ENCODE measurements around the gene KRT27.

Gene KRT27

DNA sequence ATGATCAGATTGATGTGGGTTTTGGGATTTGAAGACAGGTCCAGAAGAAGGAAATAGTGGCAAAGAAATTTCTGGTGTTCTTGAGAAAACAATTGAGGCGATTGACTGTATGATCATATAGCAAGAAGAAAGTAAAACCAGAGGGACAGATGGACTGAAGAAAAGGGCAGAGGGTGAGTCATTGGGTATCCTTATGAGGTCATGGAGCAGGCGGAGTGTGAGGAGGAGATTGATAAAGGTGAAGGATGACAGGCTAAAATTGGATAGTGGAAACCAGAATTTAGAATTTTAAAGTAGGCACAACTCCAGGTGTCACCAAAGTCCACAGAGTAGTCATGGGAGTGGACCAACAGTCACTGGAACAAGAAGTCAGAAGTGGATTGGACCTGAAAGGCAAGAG is 18.8 kb upstream of the KRT27 start:
- no peak overlapping the region for H3K27ac ChIP-seq
- no peak for DNase-seq
- TF ChIP-seq, protein P1, sequence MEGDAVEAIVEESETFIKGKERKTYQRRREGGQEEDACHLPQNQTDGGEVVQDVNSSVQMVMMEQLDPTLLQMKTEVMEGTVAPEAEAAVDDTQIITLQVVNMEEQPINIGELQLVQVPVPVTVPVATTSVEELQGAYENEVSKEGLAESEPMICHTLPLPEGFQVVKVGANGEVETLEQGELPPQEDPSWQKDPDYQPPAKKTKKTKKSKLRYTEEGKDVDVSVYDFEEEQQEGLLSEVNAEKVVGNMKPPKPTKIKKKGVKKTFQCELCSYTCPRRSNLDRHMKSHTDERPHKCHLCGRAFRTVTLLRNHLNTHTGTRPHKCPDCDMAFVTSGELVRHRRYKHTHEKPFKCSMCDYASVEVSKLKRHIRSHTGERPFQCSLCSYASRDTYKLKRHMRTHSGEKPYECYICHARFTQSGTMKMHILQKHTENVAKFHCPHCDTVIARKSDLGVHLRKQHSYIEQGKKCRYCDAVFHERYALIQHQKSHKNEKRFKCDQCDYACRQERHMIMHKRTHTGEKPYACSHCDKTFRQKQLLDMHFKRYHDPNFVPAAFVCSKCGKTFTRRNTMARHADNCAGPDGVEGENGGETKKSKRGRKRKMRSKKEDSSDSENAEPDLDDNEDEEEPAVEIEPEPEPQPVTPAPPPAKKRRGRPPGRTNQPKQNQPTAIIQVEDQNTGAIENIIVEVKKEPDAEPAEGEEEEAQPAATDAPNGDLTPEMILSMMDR (IDR thresholded peaks at IDR 0.05; ENCODE audit: low read depth, low read length) = no peak

DNA sequence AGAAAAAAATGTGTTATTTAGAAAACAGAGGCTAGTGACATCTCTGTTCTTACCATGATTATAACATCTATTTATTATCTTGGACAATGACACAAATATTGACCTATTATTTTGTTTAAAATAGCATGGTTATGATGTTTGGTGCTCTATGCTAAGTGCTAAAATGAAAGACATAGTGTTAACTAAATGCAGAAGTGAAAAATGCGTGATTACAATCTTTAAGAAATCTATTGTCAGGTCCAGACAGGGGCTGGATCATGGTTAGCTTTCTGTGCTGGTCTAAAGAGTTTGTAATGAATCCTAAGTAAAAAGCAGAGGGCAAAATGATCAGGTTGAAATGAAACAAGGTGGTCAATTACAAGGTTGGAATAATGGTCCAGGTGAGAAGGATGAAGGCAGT is 18.0 kb upstream of the KRT27 start:
- TF ChIP-seq, protein P1 (IDR thresholded peaks at IDR 0.05; ENCODE audit: low read depth, low read length) = no peak
- H3K4me3 ChIP-seq (ENCODE audit: low read depth, low read length) = no peak overlapping the region

More for the DNA sequence above, 18.8 kb upstream of the KRT27 start:
- peaks cover 6% of the 10 kb centered on the region for H3K9me3 ChIP-seq (ENCODE audit: severe bottlenecking)
- H3K36me3 ChIP-seq = no peaks in the 10 kb centered on the region
- H3K27me3 ChIP-seq (ENCODE audit: insufficient read depth, low read depth, severe bottlenecking) = peaks cover 94% of the 10 kb centered on the region
- no peak overlapping the region for H3K4me3 ChIP-seq (ENCODE audit: low read depth, low read length)

DNA sequence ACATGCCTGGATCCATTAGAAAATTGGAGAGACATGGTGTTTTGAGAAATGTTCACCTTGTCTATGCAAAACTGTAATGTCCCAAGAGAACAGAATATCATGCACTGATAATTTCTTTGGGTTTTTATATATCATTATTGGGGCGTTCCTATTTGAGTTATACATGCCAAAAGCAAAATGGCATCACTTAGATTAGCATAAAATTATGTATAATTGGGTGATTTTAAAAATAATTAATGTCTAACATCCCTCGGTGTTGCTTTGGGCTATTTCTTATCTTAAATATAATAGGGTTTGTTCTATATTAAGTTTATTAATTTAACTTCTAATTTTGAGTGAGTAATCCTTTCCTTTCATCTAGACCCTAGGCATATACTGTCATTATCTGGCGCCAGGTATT is 17.5 kb upstream of the KRT27 start, which contains the start of gene KRT28:
KRT28 (minus strand) TSS at position 101 of the 400 bp plus-strand sequence; CDS start at position 35, 66 bp downstream.
- Histone ChIP-seq H3K36me3 (no peaks in the 10 kb centered on the region), H3K27ac (no peak within 1 kb of the TSS), H3K4me3 (ENCODE audit: low read depth, low read length) (no peak within 1 kb of the TSS), H3K9me3 (ENCODE audit: severe bottlenecking) (no peaks in the 10 kb centered on the region), H3K27me3 (ENCODE audit: insufficient read depth, low read depth, severe bottlenecking) (peaks cover 94% of the 10 kb centered on the region)
- DNase-seq = no peak
- TF ChIP-seq, protein P1 (IDR thresholded peaks at IDR 0.05; ENCODE audit: low read depth, low read length) = no peak

More for the DNA sequence above, 18.0 kb upstream of the KRT27 start:
- H3K9me3 ChIP-seq (ENCODE audit: severe bottlenecking) = peaks cover 5% of the 10 kb centered on the region
- H3K27me3 ChIP-seq (ENCODE audit: insufficient read depth, low read depth, severe bottlenecking) = peaks cover 94% of the 10 kb centered on the region
- H3K27ac ChIP-seq = no peak overlapping the region
- H3K36me3 ChIP-seq = no peaks in the 10 kb centered on the region
- DNase-seq = no peak

DNA sequence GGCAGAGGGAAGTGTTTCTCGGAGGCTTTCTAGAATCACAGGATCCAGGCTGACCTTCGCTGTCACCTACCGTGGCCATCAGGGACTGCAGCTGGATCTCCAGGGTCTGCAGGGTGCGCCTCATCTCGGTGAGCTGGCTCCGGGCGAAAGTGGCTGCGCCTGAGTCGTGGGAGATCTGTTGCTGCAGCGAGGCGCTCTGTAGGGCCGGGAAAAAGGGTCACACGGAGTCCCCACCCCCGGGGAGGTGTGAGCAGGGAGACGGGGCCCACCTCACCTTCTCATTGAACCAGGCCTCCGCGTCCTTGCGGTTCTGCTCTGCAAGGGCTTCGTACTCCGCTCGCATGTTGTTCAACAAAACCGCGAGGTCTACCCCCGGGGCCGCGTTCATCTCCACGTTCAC is 14.5 kb upstream of the KRT27 start:
- Histone ChIP-seq H3K9me3 (ENCODE audit: severe bottlenecking) (no peaks in the 10 kb centered on the region), H3K36me3 (no peaks in the 10 kb centered on the region), H3K27me3 (ENCODE audit: insufficient read depth, low read depth, severe bottlenecking) (peaks cover 98% of the 10 kb centered on the region), H3K4me3 (ENCODE audit: low read depth, low read length) (no peak overlapping the region), H3K27ac (no peak overlapping the region)
- TF ChIP-seq, protein P1 (IDR thresholded peaks at IDR 0.05; ENCODE audit: low read depth, low read length) = no peak
- DNase-seq = no peak

DNA sequence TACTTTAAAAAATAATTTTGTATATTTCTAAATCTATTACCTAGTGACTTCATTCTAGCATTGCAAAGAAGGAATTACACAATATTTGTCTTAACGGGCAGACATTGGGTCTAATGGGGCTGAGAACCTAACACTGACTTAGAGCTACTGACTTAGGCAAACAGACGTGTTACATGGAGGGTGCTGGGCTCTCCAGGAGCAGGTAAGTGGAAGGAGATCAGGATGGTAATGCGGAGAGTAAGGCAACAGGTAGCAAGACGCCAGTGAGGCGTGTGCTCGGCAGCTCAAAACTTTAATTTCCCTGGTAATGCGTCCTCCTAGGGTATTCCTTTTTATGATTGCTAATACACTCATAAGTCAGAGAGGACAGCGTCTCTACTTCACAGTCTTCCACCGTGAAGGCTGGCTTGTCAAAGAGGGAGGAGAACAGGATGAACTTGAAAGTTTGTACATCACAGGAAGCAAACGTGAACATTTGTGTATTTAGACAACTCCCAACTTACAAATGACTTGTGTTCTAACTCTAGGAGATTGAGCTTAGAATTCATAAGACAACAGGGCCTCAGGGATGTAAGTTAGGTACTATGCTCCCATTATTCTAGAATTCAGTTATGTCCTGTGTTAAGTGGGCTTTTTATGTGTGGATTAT is 12.8 kb upstream of the KRT27 start:
- no peak for DNase-seq
- peaks cover 99% of the 10 kb centered on the region for H3K27me3 ChIP-seq (ENCODE audit: insufficient read depth, low read depth, severe bottlenecking)
- no peaks in the 10 kb centered on the region for H3K9me3 ChIP-seq (ENCODE audit: severe bottlenecking)
- TF ChIP-seq, protein P1 (IDR thresholded peaks at IDR 0.05; ENCODE audit: low read depth, low read length) = no peak
- H3K36me3 ChIP-seq = no peaks in the 10 kb centered on the region
- H3K27ac ChIP-seq = no peak overlapping the region
- H3K4me3 ChIP-seq (ENCODE audit: low read depth, low read length) = no peak overlapping the region

DNA sequence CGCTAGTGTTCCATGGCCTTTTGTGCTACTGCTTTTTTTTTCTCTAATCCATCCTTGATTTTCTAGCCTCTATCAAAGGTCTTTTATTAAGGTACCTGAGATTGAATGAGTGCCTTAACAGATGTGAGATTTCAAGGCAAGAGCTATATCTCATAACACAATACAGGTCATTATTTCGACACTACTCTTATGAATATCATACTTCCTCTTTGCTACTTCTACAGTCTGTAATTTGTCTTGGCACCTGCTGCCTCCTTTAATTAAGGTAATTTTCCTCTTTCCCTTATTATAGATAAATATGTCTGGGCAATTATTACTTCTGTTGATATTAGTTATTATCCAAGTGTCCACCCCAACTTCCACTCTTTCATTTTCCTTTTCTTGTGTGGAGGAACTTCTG is 12.1 kb upstream of the KRT27 start:
- Histone ChIP-seq H3K36me3 (no peaks in the 10 kb centered on the region), H3K27ac (no peak overlapping the region), H3K9me3 (ENCODE audit: severe bottlenecking) (no peaks in the 10 kb centered on the region), H3K27me3 (ENCODE audit: insufficient read depth, low read depth, severe bottlenecking) (peaks cover 99% of the 10 kb centered on the region), H3K4me3 (ENCODE audit: low read depth, low read length) (no peak overlapping the region)
- TF ChIP-seq, protein P1 (IDR thresholded peaks at IDR 0.05; ENCODE audit: low read depth, low read length) = no peak
- no peak for DNase-seq
